OCI-LY7 (cell line): Measurements from ENCODE around the gene H6PD. TPM values are rescaled to one million over a fixed set of nuclear protein-coding genes. Genes with fewer than 3 reads are reported as not detected.

Experiments used
- BruUV-seq: library from RNA; stranded (reverse); fragments of 400-500 nt; replicated peaks from 2 replicates; lab custom pipeline; 2021; lab: Mats Ljungman, UMichigan
- CTCF ChIA-PET: fragments of 300-600 bp; sonication (Branson Sonifier 250); formaldehyde crosslinking; loops from one replicate; lab custom pipeline; 2022; ENCODE audit warnings: antibody characterized with exemption; ENCODE audit not compliant: unreplicated experiment; lab: Charles Lee
- POLR2A ChIA-PET: fragments of 300-600 bp; sonication (Branson Sonifier 250); formaldehyde crosslinking; loops from one replicate; lab custom pipeline; 2022; ENCODE audit warnings: antibody characterized with exemption; lab: Charles Lee
- DNase-seq: peaks from one replicate; pipeline ENCODE4 v3.0.0-alpha.2; 2015; ENCODE audit warnings: low spot score
- H2AFZ ChIP-seq: fragments of 200-600 bp; sonication (generic), shearing (Covaris generic); 2 replicates; pipeline ENCODE4 v1.6.1; 2014; ENCODE audit warnings: mild to moderate bottlenecking, antibody characterized with exemption, low read length, moderate library complexity
- H3K27ac ChIP-seq: fragments of 200-600 bp; sonication (generic); 2 replicates; pipeline ENCODE4 v1.5.1; 2014; ENCODE audit warnings: mixed run types, low read depth, mild to moderate bottlenecking, moderate library complexity, low read length, inconsistent platforms; ENCODE audit not compliant: poor library complexity, severe bottlenecking
- H3K36me3 ChIP-seq: fragments of 200-600 bp; sonication (generic); 2 replicates; pipeline ENCODE4 v1.6.1; 2014; ENCODE audit warnings: mild to moderate bottlenecking, antibody characterized with exemption, low read length, moderate library complexity, mixed read lengths; ENCODE audit not compliant: insufficient read depth
- H3K4me1 ChIP-seq: fragments of 200-600 bp; sonication (generic); 2 replicates; pipeline ENCODE4 v1.5.1; 2014; ENCODE audit warnings: mild to moderate bottlenecking, low read length; ENCODE audit not compliant: insufficient read depth, poor library complexity, severe bottlenecking
- H3K4me2 ChIP-seq: fragments of 200-600 bp; sonication (generic); 2 replicates; pipeline ENCODE4 v1.6.1; 2014; ENCODE audit warnings: mild to moderate bottlenecking, low read length
- H3K4me3 ChIP-seq: fragments of 200-600 bp; sonication (generic); 2 replicates; pipeline ENCODE4 v1.5.1; 2014; ENCODE audit warnings: mild to moderate bottlenecking, low read depth, low read length; ENCODE audit not compliant: poor library complexity, severe bottlenecking
- H3K79me2 ChIP-seq: fragments of 200-600 bp; sonication (generic); 2 replicates; pipeline ENCODE4 v1.6.1; 2016; ENCODE audit warnings: low read depth, mild to moderate bottlenecking, low read length, moderate library complexity, mixed read lengths; ENCODE audit not compliant: insufficient read depth
- H3K9me2 ChIP-seq: fragments of 200-600 bp; sonication (generic); 2 replicates; pipeline ENCODE4 v1.6.1; 2016; ENCODE audit warnings: mild to moderate bottlenecking, low read length, mixed read lengths; ENCODE audit not compliant: insufficient read depth
- H3K9me3 ChIP-seq: fragments of 200-600 bp; sonication (generic); 2 replicates; pipeline ENCODE4 v1.6.1; 2014; ENCODE audit warnings: mild to moderate bottlenecking, mixed run types, low read length, mixed read lengths
- H4K20me1 ChIP-seq: fragments of 200-600 bp; sonication (generic); 2 replicates; pipeline ENCODE4 v1.6.1; 2014; ENCODE audit warnings: mild to moderate bottlenecking, antibody characterized with exemption, low read length, moderate library complexity, mixed read lengths; ENCODE audit not compliant: insufficient read depth
- CTCF ChIP-seq: fragments of 200-600 bp; sonication (generic); conservative IDR thresholded peaks from 2 replicates; pipeline ENCODE4 v1.5.1; 2014; ENCODE audit warnings: mild to moderate bottlenecking, antibody characterized with exemption, low read length, moderate library complexity, mixed read lengths
- EZH2phosphoT487 ChIP-seq: fragments of 200-600 bp; sonication (generic); IDR thresholded peaks from 2 replicates; pipeline ENCODE4 v1.6.1; 2018; ENCODE audit warnings: low read depth, borderline replicate concordance, mild to moderate bottlenecking, mixed run types, antibody characterized with exemption, low read length, moderate library complexity, mixed read lengths
- intact Hi-C: fragments of 100-400 bp; cut with micrococcal nuclease; formaldehyde crosslinking; loops from one replicate; pipeline ENCODE4 v1.10.0; 2022; ENCODE audit not compliant: unreplicated experiment
- total RNA-seq, 2 experiments: library from RNA; depleted of rRNA in 1 of 2; stranded (reverse); fragments of >200 nt in 1 of 2; shearing (Covaris generic) in 1 of 2; gene quantifications; 2 replicates each; pipeline ENCODE4 v1.2.3, GENCODE V29; 2014 to 2022

H6PD gene
- total RNA-seq, 2 experiments from 2014 or later, result 8.5 to 22.1 TPM

DNA sequence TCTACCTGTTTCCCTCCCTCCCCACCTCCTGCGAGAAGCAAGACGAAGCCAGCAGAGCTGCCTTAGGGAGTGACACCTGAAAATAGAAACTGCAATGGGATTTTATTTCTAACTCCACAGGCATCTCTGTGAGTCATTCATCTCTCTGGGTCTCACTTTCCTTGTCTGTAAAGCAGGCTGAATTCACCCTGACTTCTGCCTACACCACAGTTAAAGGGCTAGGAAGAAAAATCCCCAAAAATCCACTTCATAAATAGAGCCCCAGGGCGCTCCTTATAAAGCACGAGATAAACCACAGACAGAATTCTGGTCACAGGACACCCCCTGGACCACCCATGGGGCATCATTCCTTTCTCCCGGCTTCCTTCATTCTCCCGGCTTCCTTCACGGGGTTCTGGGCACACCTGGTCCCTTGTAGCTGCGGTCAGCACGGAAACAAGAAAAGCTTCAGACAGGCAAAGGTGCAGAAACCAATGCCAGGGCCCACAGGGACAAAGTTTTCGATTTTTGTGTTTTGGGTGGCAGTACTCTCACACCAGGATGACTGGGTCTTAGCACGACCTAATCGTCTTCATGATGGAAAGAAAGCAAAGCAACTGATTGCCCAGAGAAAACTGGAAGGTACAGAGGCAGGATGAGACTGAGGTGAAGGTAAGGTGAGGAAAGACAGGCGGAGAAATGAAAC is 2.8 kb upstream of the H6PD start:
- H4K20me1 ChIP-seq, result no peaks in the 10 kb centered on the region
- DNase-seq, result no peak
- peaks cover 8% of the 10 kb centered on the region; the same call in 1 of the 2 replicates for H3K79me2 ChIP-seq
- BruUV-seq, result no TSS peak
- H2AFZ ChIP-seq, result no peak overlapping the region
- peak overlapping the region; percentile 17; the same call in 1 of the 2 replicates for H3K4me2 ChIP-seq
- H3K9me3 ChIP-seq, result no peaks in the 10 kb centered on the region
- TF ChIP-seq EZH2phosphoT487 (no peak), CTCF (no peak)
- CTCF ChIA-PET, result no interaction called here
- H3K4me3 ChIP-seq, result no peak overlapping the region
- intact Hi-C loops, result no loop called here
- H3K4me1 ChIP-seq, result peaks cover 27% of the 10 kb centered on the region
- H3K36me3 ChIP-seq, result no peaks in the 10 kb centered on the region
- H3K9me2 ChIP-seq, result no peaks in the 10 kb centered on the region
- POLR2A ChIA-PET, result no interaction called here
- no peak overlapping the region for H3K27ac ChIP-seq

DNA sequence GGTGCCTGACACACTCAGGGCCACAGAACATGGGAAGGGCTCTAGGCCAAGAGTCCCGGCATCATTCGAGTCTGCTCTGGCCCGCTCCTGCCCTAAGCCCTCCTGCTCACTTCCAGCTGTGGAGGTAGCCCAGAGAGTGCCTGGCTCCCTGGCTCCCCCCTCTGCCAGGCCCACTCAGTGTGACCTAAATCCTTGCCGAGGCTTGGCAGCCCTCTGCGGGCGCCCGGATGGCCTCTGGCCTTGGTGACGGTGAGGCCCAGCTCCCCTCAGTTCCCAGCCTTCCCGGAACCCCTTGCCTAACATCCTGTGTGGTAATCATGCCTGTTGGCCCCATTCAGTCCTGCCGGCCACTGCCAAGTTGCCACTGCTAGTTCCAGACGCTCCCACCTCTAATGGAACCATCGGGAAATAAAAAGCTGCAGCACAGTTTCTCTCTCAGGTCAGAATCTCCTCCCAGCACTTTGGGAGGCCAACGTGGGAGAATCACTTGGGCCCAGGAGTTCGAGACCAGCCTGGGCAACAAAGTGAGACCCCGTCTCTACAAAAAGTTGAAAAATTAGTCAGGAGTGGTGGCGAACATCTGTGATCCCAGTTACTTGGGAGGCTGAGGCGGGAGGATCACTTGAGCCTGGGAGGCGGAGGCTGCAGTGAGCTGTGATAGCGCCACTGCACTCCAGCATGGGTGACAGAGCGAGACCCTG is 1.2 kb upstream of the H6PD start:
- H3K27ac ChIP-seq, result no peak overlapping the region
- intact Hi-C loops, result no loop called here
- H3K4me3 ChIP-seq, result no peak overlapping the region
- TF ChIP-seq CTCF (no peak), EZH2phosphoT487 (no peak)
- H3K4me1 ChIP-seq, result peaks cover 27% of the 10 kb centered on the region
- no peaks in the 10 kb centered on the region for H3K36me3 ChIP-seq
- no peak overlapping the region for H2AFZ ChIP-seq
- CTCF ChIA-PET, result interaction anchor here (1.1 kb wide), 1 partner anchor 484 kb away, joined by 3 read pairs; no protein-coding TSS in a partner anchor
- H3K4me2 ChIP-seq, result peak overlapping the region; percentile 91; the same call in 1 of the 2 replicates
- POLR2A ChIA-PET, result interaction anchor here (0.7 kb wide), 1 partner anchor 442 kb away, joined by 3 read pairs; no protein-coding TSS in a partner anchor
- no peaks in the 10 kb centered on the region for H3K9me2 ChIP-seq
- H4K20me1 ChIP-seq, result no peaks in the 10 kb centered on the region
- BruUV-seq, result no TSS peak
- H3K9me3 ChIP-seq, result no peaks in the 10 kb centered on the region
- DNase-seq, result no peak
- H3K79me2 ChIP-seq, result peaks cover 8% of the 10 kb centered on the region; the same call in 1 of the 2 replicates
